OCI-LY3 (cell line): Measurements from ENCODE around the gene FYB2.

Experiments
- CTCF ChIP-seq: fragments of 200-600, 300-600 bp; sonication (generic); IDR thresholded peaks from 2 replicates; pipeline ENCODE4 v1.5.1; 2014; ENCODE audit warnings: antibody characterized with exemption, low read length, low read depth
- EZH2phosphoT487 ChIP-seq: fragments of 200-600 bp; shearing (Covaris generic); IDR thresholded peaks from 2 replicates; pipeline ENCODE4 v1.6.1; 2018; ENCODE audit warnings: antibody characterized with exemption, mixed run types, low read depth

- TF ChIP-seq CTCF (no peak), EZH2phosphoT487 (no peak)
Measured at GRCh38 chr1:56777972-56778371, 41.2 kb downstream of the FYB2 start.
